22Rv1 (cell line): ENCODE measurements around the gene ATXN1.

Experiments
- CTCF ChIP-seq: fragments of 450-650 bp; IDR thresholded peaks from 2 replicates; pipeline ENCODE4 v1.5.1; 2017; ENCODE audit warnings: mild to moderate bottlenecking
- ZFX ChIP-seq: fragments of 450-650 bp; IDR thresholded peaks from 2 replicates; pipeline ENCODE4 v1.6.1; 2017; ENCODE audit warnings: antibody characterized with exemption, borderline replicate concordance

GRCh38 chr6:16759646-16760515 is 1.4 kb downstream of the ATXN1 start:
- TF ChIP-seq CTCF: peak; percentile 16
- no peak for TF ChIP-seq ZFX
